H1 (cell line): Measurements from ENCODE around the gene SKAP1.

Experiments used
- CHD1 ChIP-seq: IDR thresholded peaks from 2 replicates; pipeline ENCODE4 v1.6.1; 2012; ENCODE audit warnings: low read depth, low read length, improper control_type of control experiment
- EP300 ChIP-seq, 2 experiments: IDR thresholded peaks; 1 replicate in 1 of 2; 2 replicates in 1 of 2; pipeline ENCODE4 v1.6.1; 2011 to 2012; ENCODE audit warnings: low read depth in 2 of 2, low read length in 2 of 2, mild to moderate bottlenecking in 2 of 2, borderline replicate concordance in 1 of 2, inconsistent platforms in 1 of 2, moderate library complexity in 1 of 2
- JUND ChIP-seq: IDR thresholded peaks from 2 replicates; pipeline ENCODE4 v1.6.1; 2011; ENCODE audit warnings: mild to moderate bottlenecking, improper control_type of control experiment, low read length
- KDM5A ChIP-seq: fragments of 200-600 bp; IDR thresholded peaks from 2 replicates; pipeline ENCODE4 v1.7.1; 2012; ENCODE audit warnings: mild to moderate bottlenecking, low read length, inconsistent platforms, mixed read lengths
- POLR2AphosphoS5 ChIP-seq: IDR thresholded peaks from 2 replicates; pipeline ENCODE4 v1.6.1; 2011; ENCODE audit warnings: low read depth, low read length
- RAD21 ChIP-seq, 2 experiments: IDR thresholded peaks in 1 of 2; conservative IDR thresholded peaks in 1 of 2; 2 replicates each; pipeline ENCODE4 v1.6.1; 2011; ENCODE audit warnings: low read depth in 2 of 2, low read length in 2 of 2, improper control_type of control experiment in 1 of 2, inconsistent platforms in 1 of 2, mild to moderate bottlenecking in 1 of 2, moderate library complexity in 1 of 2
- SIX5 ChIP-seq: IDR thresholded peaks from 2 replicates; pipeline ENCODE4 v1.6.1; 2011; ENCODE audit warnings: mild to moderate bottlenecking, low read depth, low read length
- SP4 ChIP-seq: IDR thresholded peaks from 2 replicates; pipeline ENCODE4 v1.6.1; 2012; ENCODE audit warnings: low read length, inconsistent platforms
- TAF1 ChIP-seq: IDR thresholded peaks from 2 replicates; pipeline ENCODE4 v1.6.1; 2011; ENCODE audit warnings: mild to moderate bottlenecking, low read depth, low read length
- ZNF274 ChIP-seq: IDR thresholded peaks from 2 replicates; pipeline ENCODE4 v1.7.0; 2012; ENCODE audit warnings: low read length, borderline replicate concordance; ENCODE audit errors: extremely low read depth
- TF ChIP-seq, protein P1 (sequence below): IDR thresholded peaks from 2 replicates; pipeline ENCODE4 v1.6.1; 2011; ENCODE audit warnings: low read depth, mild to moderate bottlenecking, low read length; ENCODE audit not compliant: insufficient read depth
- TF ChIP-seq, protein P2 (sequence below), 3 experiments: IDR thresholded peaks; 1 replicate in 2 of 3; 2 replicates in 1 of 3; pipeline versions ENCODE4 v1.5.1 to v1.6.1; 2011; ENCODE audit warnings: low read length in 3 of 3, mild to moderate bottlenecking in 3 of 3, inconsistent platforms in 2 of 3, low read depth in 1 of 3, moderate library complexity in 1 of 3; ENCODE audit not compliant: insufficient read depth in 1 of 3; ENCODE audit errors: control extremely low read depth in 1 of 3
- TF ChIP-seq, protein P3 (sequence below): IDR thresholded peaks from 2 replicates; pipeline ENCODE4 v1.6.1; 2012; ENCODE audit warnings: inconsistent platforms

DNA sequence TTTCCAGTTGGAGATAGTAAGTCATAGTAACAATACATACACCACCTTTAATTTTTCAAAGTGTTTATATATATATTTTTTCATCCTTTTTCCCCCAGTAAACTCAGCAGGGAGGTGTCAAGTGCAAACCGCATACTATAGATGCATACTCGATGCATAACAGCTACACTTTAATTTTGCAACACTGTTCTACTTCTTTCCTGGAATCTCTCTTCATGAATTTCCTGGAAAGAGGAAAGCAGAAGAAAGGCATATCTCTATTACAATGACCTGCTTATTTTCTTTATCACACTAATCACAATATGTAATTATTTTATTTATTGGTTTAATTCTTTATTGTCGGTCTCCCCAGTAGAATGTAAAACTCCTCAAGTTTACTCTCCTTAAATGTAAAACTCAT lies 182.4 kb downstream of the SKAP1 start:
- TF ChIP-seq, protein P1, sequence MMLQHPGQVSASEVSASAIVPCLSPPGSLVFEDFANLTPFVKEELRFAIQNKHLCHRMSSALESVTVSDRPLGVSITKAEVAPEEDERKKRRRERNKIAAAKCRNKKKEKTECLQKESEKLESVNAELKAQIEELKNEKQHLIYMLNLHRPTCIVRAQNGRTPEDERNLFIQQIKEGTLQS, result no peak
- TF ChIP-seq POLR2AphosphoS5, result no peak
- TF ChIP-seq JUND, result no peak
- TF ChIP-seq, protein P2, sequence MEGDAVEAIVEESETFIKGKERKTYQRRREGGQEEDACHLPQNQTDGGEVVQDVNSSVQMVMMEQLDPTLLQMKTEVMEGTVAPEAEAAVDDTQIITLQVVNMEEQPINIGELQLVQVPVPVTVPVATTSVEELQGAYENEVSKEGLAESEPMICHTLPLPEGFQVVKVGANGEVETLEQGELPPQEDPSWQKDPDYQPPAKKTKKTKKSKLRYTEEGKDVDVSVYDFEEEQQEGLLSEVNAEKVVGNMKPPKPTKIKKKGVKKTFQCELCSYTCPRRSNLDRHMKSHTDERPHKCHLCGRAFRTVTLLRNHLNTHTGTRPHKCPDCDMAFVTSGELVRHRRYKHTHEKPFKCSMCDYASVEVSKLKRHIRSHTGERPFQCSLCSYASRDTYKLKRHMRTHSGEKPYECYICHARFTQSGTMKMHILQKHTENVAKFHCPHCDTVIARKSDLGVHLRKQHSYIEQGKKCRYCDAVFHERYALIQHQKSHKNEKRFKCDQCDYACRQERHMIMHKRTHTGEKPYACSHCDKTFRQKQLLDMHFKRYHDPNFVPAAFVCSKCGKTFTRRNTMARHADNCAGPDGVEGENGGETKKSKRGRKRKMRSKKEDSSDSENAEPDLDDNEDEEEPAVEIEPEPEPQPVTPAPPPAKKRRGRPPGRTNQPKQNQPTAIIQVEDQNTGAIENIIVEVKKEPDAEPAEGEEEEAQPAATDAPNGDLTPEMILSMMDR (IDR thresholded peaks at IDR 0.05; ENCODE audit: control extremely low read depth in 1 of 3, insufficient read depth in 1 of 3, low read depth in 1 of 3, low read length in 3 of 3), result no peak
- no peak for TF ChIP-seq TAF1
- TF ChIP-seq, protein P3, sequence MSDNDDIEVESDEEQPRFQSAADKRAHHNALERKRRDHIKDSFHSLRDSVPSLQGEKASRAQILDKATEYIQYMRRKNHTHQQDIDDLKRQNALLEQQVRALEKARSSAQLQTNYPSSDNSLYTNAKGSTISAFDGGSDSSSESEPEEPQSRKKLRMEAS, result no peak
- no peak for TF ChIP-seq SP4
- TF ChIP-seq KDM5A, result no peak
- TF ChIP-seq SIX5, result no peak
- TF ChIP-seq EP300 (IDR thresholded peaks at IDR 0.05; ENCODE audit: borderline replicate concordance in 1 of 2, low read depth in 2 of 2, low read length in 2 of 2), result no peak
- no peak for TF ChIP-seq ZNF274
- TF ChIP-seq RAD21 (IDR thresholded peaks at IDR 0.05 in 1 of 2, conservative IDR thresholded peaks at IDR 0.05 in 1 of 2; ENCODE audit: low read depth in 2 of 2, low read length in 2 of 2), result no peak
- no peak for TF ChIP-seq CHD1
